Psoas muscle (tissue), 8 donors: ENCODE results near the gene PTGDS. TPM values are rescaled to one million over a fixed set of nuclear protein-coding genes. Genes with fewer than 3 reads are reported as not detected.

ENCODE experiments used
- ATAC-seq, 4 donors: fragments of 200-7000 bp; cut with Tn5 transposase; one replicate each; pipeline ENCODE4 v1.9.1; 2020; ENCODE audit warnings: moderate library complexity in 3 of 4, mild to moderate bottlenecking in 2 of 4
- DNase-seq, 2 donors: peaks; one replicate each; pipeline ENCODE4 v3.0.0-alpha.2; 2020
- H3K27ac ChIP-seq: fragments of 200-600 bp; one replicate; pipeline ENCODE4 v1.8.0; 2022
- H3K27me3 ChIP-seq, 3 donors: fragments of 200-600 bp in 1 of 3; one replicate each; pipeline versions ENCODE4 v1.6.1 to v1.8.0; 2013 to 2022; ENCODE audit warnings: low read length in 2 of 3, mild to moderate bottlenecking in 2 of 3, moderate library complexity in 1 of 3; ENCODE audit not compliant: insufficient read depth in 3 of 3
- H3K36me3 ChIP-seq, 2 donors: fragments of 200-600 bp in 1 of 2; one replicate each; pipeline versions ENCODE4 v1.6.1 to v1.8.0; 2013 to 2022; ENCODE audit warnings: low read depth in 1 of 2, mild to moderate bottlenecking in 1 of 2, moderate library complexity in 1 of 2; ENCODE audit not compliant: insufficient read depth in 1 of 2
- H3K4me1 ChIP-seq: fragments of 200-600 bp; one replicate; pipeline ENCODE4 v1.8.0; 2022
- H3K4me3 ChIP-seq: fragments of 200-600 bp; one replicate; pipeline ENCODE4 v1.8.0; 2022; ENCODE audit warnings: mild to moderate bottlenecking
- H3K9me3 ChIP-seq: fragments of 200-600 bp; one replicate; pipeline ENCODE4 v1.8.0; 2022
- CTCF ChIP-seq: fragments of 200-600 bp; IDR thresholded peaks from one replicate; pipeline ENCODE4 v1.8.0; 2022; ENCODE audit warnings: antibody characterized with exemption
- WGBS, 3 donors: extraction: QIAGEN DNeasy Blood & Tissue Kit; methylation state at CpG; one replicate each; pipeline versions ENCODE4 v1.1.6 to v1.1.7; 2013; 5-methylcytosine and 5-hydroxymethylcytosine counted together
- intact Hi-C, 2 donors: fragments of 100-400 bp; cut with DNase I; formaldehyde crosslinking; loops; one replicate each; pipeline versions ENCODE4 v1.11.0 to v1.14.2; 2022
- polyA plus RNA-seq, 3 donors: library from polyadenylated mRNA; stranded (reverse); fragments of 200-250 nt; gene quantifications; one replicate each; pipeline ENCODE4 v1.2.3, GENCODE V29; 2013
- total RNA-seq, 4 donors: library from RNA; stranded (reverse); fragmentation: NEBNext Ultra II Directional in 2 of 4; extraction: Animal tissue kit (Norgen Biotek cat#: 25700) in 2 of 4; gene quantifications; one replicate each; pipeline versions ENCODE4 v1.2.1 to v1.2.4, GENCODE V29; 2021 to 2023
- donor health status: healthy with polysubstance abuse.
- donor health status: DM: no; HTN: no; CAD: no; lungs with moderate emphysema.
- donor health status: Bipolar disorder and iron deficiency.
- donor health status: healthy.
- donor health status: DM: yes; HTN: yes; CAD: no.
- donor health status: DM: no; HTN: no; CAD: no.
- donor health status: DM: no; HTN: no; CAD: no.
- donor health status: DM: yes; HTN: yes; CAD: no.

Gene PTGDS
- total and polyA plus RNA-seq, 7 donors = 23.3 to 130 (median 37.9) TPM

- no peak for TF ChIP-seq CTCF
- intact Hi-C loops = no loop called here
- no peaks in the 10 kb centered on the region for H3K9me3 ChIP-seq
- ATAC-seq (no peak), DNase-seq (no peak)
- peaks cover 1 to 2% of the 10 kb centered on the region in 2 donors for H3K36me3 ChIP-seq
- H3K27me3 ChIP-seq = no peaks in the 10 kb centered on the region
- no peak overlapping the region for H3K27ac ChIP-seq
- H3K4me3 ChIP-seq = no peak overlapping the region
- peaks cover 19% of the 10 kb centered on the region for H3K4me1 ChIP-seq
- WGBS, 3 donors = 84 to 95% (median 86%) methylated on average over 3 of the region's 3 CpGs
Observed at GRCh38 chr9:136934277-136934676, 43.0 kb upstream of the PTGDS start.

GRCh38 chr9:136935651-136936050, 41.7 kb upstream of the PTGDS start:
- no peak for ATAC-seq
- WGBS, 3 donors = 87 to 98% (median 94%) methylated on average over 3 of the region's 3 CpGs
- Histone ChIP-seq H3K27me3 (no peaks in the 10 kb centered on the region), H3K27ac (no peak overlapping the region), H3K4me3 (no peak overlapping the region), H3K4me1 (peaks cover 18% of the 10 kb centered on the region), H3K9me3 (no peaks in the 10 kb centered on the region), H3K36me3 (peaks cover 7 to 9% of the 10 kb centered on the region in 2 donors)
- intact Hi-C loops = no loop called here
- DNase-seq = no peak
- TF ChIP-seq CTCF = no peak

GRCh38 chr9:136936645-136937170, 40.6 kb upstream of the PTGDS start:
- ATAC-seq = no peak
- 69 to 88% (median 85%) methylated on average over 8 of the region's 8 CpGs for WGBS, 3 donors
- Histone ChIP-seq H3K9me3 (no peaks in the 10 kb centered on the region), H3K4me3 (no peak overlapping the region), H3K27me3 (no peaks in the 10 kb centered on the region), H3K27ac (peak overlapping the region; percentile 0), H3K4me1 (peaks cover 25% of the 10 kb centered on the region), H3K36me3 (peaks cover 12 to 20% of the 10 kb centered on the region in 2 donors)
- DNase-seq = no peak
- intact Hi-C loops = no loop called here
- TF ChIP-seq CTCF = no peak

- TF ChIP-seq CTCF = no peak
- Histone ChIP-seq H3K9me3 (no peaks in the 10 kb centered on the region), H3K4me3 (no peak overlapping the region), H3K27ac (peak overlapping the region; percentile 94), H3K27me3 (no peaks in the 10 kb centered on the region), H3K36me3 (peaks cover 18 to 27% of the 10 kb centered on the region in 2 donors), H3K4me1 (peaks cover 25% of the 10 kb centered on the region)
- 90 to 97% (median 93%) methylated on average over 15 of the region's 15 CpGs for WGBS, 3 donors
- intact Hi-C loops = no loop called here
- no peak for ATAC-seq
- DNase-seq = peak in 1 of 2 donors; percentile 46
Observed at GRCh38 chr9:136937186-136938001, 39.9 kb upstream of the PTGDS start.
